ENCODE measurements around the gene PRDM2.

GRCh38 chr1:13772271-13772670, 72.3 kb downstream of the PRDM2 start:
- TF ChIP-seq FOXM1 (IDR thresholded peaks at IDR 0.05; ENCODE audit: borderline replicate concordance) (no peak), FOXA1 (IDR thresholded peaks at IDR 0.05) (no peak), SUZ12 (IDR thresholded peaks at IDR 0.05) (no peak), L3MBTL2 (conservative IDR thresholded peaks at IDR 0.05) (no peak), BHLHE40 (IDR thresholded peaks at IDR 0.05; ENCODE audit: borderline replicate concordance) (no peak)
